GM23338 (cell line): ENCODE measurements around the gene RABIF. TPM values are rescaled to one million over a fixed set of nuclear protein-coding genes. Genes with fewer than 3 reads are reported as not detected.

Experiments
- ATAC-seq: fragments of 200-7000 bp; cut with Tn5 transposase; 3 replicates; pipeline ENCODE4 v1.9.1; 2020
- DNase-seq: peaks from one replicate; pipeline ENCODE4 v3.0.0-alpha.2; 2015; ENCODE audit warnings: low spot score
- H2AFZ ChIP-seq: fragments of 200-600 bp; sonication (generic); 2 replicates; pipeline ENCODE4 v1.8.0; 2016; ENCODE audit warnings: antibody characterized with exemption, mild to moderate bottlenecking, moderate library complexity
- H3F3A ChIP-seq: fragments of 200-600 bp; sonication (generic); replicated peaks from 2 replicates; pipeline ENCODE4 v1.8.0; 2017; ENCODE audit warnings: antibody characterized with exemption, mixed run types, low read depth
- H3K27ac ChIP-seq: fragments of 200-600 bp; sonication (generic); 2 replicates; pipeline ENCODE4 v1.6.1; 2016; ENCODE audit warnings: low read depth
- H3K27me3 ChIP-seq: fragments of 200-600 bp; sonication (generic); 2 replicates; pipeline ENCODE4 v1.8.0; 2016; ENCODE audit warnings: mild to moderate bottlenecking, mixed run types, moderate library complexity; ENCODE audit not compliant: insufficient read depth
- H3K36me3 ChIP-seq: fragments of 200-600 bp; sonication (generic); 2 replicates; pipeline ENCODE4 v1.8.0; 2016; ENCODE audit warnings: mild to moderate bottlenecking; ENCODE audit not compliant: insufficient read depth
- H3K4me1 ChIP-seq: fragments of 200-600 bp; sonication (generic); 2 replicates; pipeline ENCODE4 v1.8.0; 2016; ENCODE audit warnings: mild to moderate bottlenecking, moderate library complexity; ENCODE audit not compliant: insufficient read depth
- H3K4me2 ChIP-seq: fragments of 200-600 bp; sonication (generic); 2 replicates; pipeline ENCODE4 v1.7.1; 2017; ENCODE audit warnings: mixed run types
- H3K4me3 ChIP-seq: fragments of 200-600 bp; sonication (generic); 2 replicates; pipeline ENCODE4 v1.6.1; 2016; ENCODE audit warnings: mixed run types
- H3K79me2 ChIP-seq: fragments of 200-600 bp; sonication (generic); replicated peaks from 2 replicates; pipeline ENCODE4 v1.8.0; 2017; ENCODE audit warnings: mild to moderate bottlenecking; ENCODE audit not compliant: insufficient read depth
- H3K9me2 ChIP-seq: fragments of 200-600 bp; sonication (generic); 2 replicates; pipeline ENCODE4 v1.8.0; 2017; ENCODE audit not compliant: insufficient read depth
- H4K20me1 ChIP-seq: fragments of 200-600 bp; sonication (generic); replicated peaks from 2 replicates; pipeline ENCODE4 v1.8.0; 2017; ENCODE audit warnings: mild to moderate bottlenecking; ENCODE audit not compliant: insufficient read depth
- H3K27ac Mint-ChIP-seq: 2 replicates; pipeline ENCODE4 v1.8.0; 2020; ENCODE audit warnings: inconsistent platforms, mild to moderate bottlenecking, moderate library complexity, mixed read lengths
- H3K27me3 Mint-ChIP-seq: 3 replicates; pipeline ENCODE4 v1.8.0; 2022; ENCODE audit warnings: low read depth, mild to moderate bottlenecking, moderate library complexity, mixed read lengths, inconsistent platforms; ENCODE audit not compliant: insufficient read depth, poor library complexity
- H3K36me3 Mint-ChIP-seq: 3 replicates; pipeline ENCODE4 v1.8.0; 2021; ENCODE audit warnings: low read depth, mild to moderate bottlenecking, inconsistent platforms, moderate library complexity, mixed read lengths
- H3K4me1 Mint-ChIP-seq: 3 replicates; pipeline ENCODE4 v1.8.0; 2020; ENCODE audit warnings: mild to moderate bottlenecking, inconsistent platforms, mixed read lengths
- H3K4me3 Mint-ChIP-seq: 3 replicates; pipeline ENCODE4 v1.8.0; 2021; ENCODE audit warnings: moderate library complexity, mild to moderate bottlenecking, inconsistent platforms, mixed read lengths
- H3K9me3 Mint-ChIP-seq: 3 replicates; pipeline ENCODE4 v1.8.0; 2020; ENCODE audit warnings: moderate library complexity, mild to moderate bottlenecking, inconsistent platforms, mixed read lengths
- CREB1 ChIP-seq: fragments of 250-450 bp; sonication (Bioruptor Pico); IDR thresholded peaks from 2 replicates; pipeline ENCODE4 v1.5.0; 2020; ENCODE audit warnings: low read depth, mild to moderate bottlenecking, moderate library complexity
- CTCF ChIP-seq, 2 experiments: fragments of 200-600 bp in 1 of 2; sonication (generic) in 1 of 2; conservative IDR thresholded peaks; 2 replicates each; pipeline versions ENCODE4 v1.5.1 to v1.6.1; 2016 to 2017; ENCODE audit warnings: antibody characterized with exemption in 2 of 2, low read depth in 2 of 2, mild to moderate bottlenecking in 2 of 2, moderate library complexity in 1 of 2
- EZH2 ChIP-seq: fragments of 200-600 bp; sonication (generic); IDR thresholded peaks from one replicate; pipeline ENCODE4 v1.8.0; 2017; ENCODE audit warnings: antibody characterized with exemption, mild to moderate bottlenecking, low read depth; ENCODE audit not compliant: unreplicated experiment
- EZH2phosphoT487 ChIP-seq: fragments of 200-600 bp; sonication (generic); IDR thresholded peaks from one replicate; pipeline ENCODE4 v1.8.1; 2018; ENCODE audit warnings: antibody characterized with exemption; ENCODE audit not compliant: unreplicated experiment
- JUNB ChIP-seq: IDR thresholded peaks from one replicate; pipeline ENCODE4 v1.6.1; 2016; ENCODE audit warnings: antibody characterized with exemption; ENCODE audit not compliant: unreplicated experiment
- NANOG ChIP-seq: IDR thresholded peaks from 2 replicates; pipeline ENCODE4 v1.6.1; 2016; ENCODE audit warnings: antibody characterized with exemption, borderline replicate concordance
- STAT1 ChIP-seq: IDR thresholded peaks from one replicate; pipeline ENCODE4 v1.6.1; 2016; ENCODE audit warnings: antibody characterized with exemption; ENCODE audit not compliant: unreplicated experiment
- ZNF114 ChIP-seq: fragments of 250-450 bp; sonication (Bioruptor Pico); IDR thresholded peaks from 2 replicates; pipeline ENCODE4 v1.5.0; 2020; ENCODE audit warnings: mild to moderate bottlenecking, moderate library complexity
- ZNF331 ChIP-seq: fragments of 250-450 bp; sonication (Bioruptor Pico); IDR thresholded peaks from 2 replicates; pipeline ENCODE4 v1.5.0; 2020; ENCODE audit warnings: low read depth, mild to moderate bottlenecking, moderate library complexity
- ZNF462 ChIP-seq: fragments of 250-450 bp; sonication (Bioruptor Pico); IDR thresholded peaks from 2 replicates; pipeline ENCODE4 v1.5.0; 2020; ENCODE audit warnings: mild to moderate bottlenecking, moderate library complexity
- polyA plus RNA-seq: library from polyadenylated mRNA; unstranded; fragments of >200 nt; fragmentation: Nextera tagmentation; extraction: Ambion mirVana; gene quantifications from 2 replicates; pipeline ENCODE4 v1.2.1, GENCODE V29; 2016
- total RNA-seq: library from RNA; depleted of rRNA; stranded (reverse); fragments of >200 nt; shearing (Covaris generic); gene quantifications from 2 replicates; pipeline ENCODE4 v1.2.3, GENCODE V29; 2014
- TF ChIP-seq, protein P1 (sequence below): IDR thresholded peaks from 2 replicates; pipeline ENCODE4 v1.6.1; 2016; ENCODE audit warnings: antibody characterized with exemption
- TF ChIP-seq, protein P2 (sequence below): IDR thresholded peaks from one replicate; pipeline ENCODE4 v1.6.1; 2018; ENCODE audit warnings: antibody characterized with exemption; ENCODE audit not compliant: unreplicated experiment

Gene RABIF
- total and polyA plus RNA-seq, 2 experiments from 2014 or later = 4.9 to 7.6 TPM

- TF ChIP-seq ZNF114 = no peak
- TF ChIP-seq CTCF (conservative IDR thresholded peaks at IDR 0.05; ENCODE audit: low read depth in 2 of 2) = no peak
- TF ChIP-seq CREB1 (CRISPR knock-in tag) = no peak
- TF ChIP-seq JUNB = no peak
- TF ChIP-seq, protein P1, sequence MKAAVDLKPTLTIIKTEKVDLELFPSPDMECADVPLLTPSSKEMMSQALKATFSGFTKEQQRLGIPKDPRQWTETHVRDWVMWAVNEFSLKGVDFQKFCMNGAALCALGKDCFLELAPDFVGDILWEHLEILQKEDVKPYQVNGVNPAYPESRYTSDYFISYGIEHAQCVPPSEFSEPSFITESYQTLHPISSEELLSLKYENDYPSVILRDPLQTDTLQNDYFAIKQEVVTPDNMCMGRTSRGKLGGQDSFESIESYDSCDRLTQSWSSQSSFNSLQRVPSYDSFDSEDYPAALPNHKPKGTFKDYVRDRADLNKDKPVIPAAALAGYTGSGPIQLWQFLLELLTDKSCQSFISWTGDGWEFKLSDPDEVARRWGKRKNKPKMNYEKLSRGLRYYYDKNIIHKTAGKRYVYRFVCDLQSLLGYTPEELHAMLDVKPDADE = no peak
These were observed 1.4 kb upstream of the RABIF start (continued) for GRCh38 chr1:202890392-202890791.

DNA sequence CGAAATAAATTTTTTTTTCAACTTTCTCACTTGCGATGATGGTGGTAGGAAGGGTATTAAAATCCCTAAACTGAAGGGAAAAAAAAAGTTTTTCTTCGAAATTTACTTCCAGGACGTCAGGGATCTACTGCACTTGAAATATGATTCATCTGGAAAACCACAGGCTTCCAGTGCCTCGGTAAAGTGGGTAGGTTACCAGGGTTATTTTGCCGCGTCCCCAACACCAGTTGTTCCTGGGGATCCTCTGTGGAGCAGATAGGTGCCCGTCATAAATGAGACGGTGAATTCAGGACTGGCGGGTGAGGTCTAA lies 773 bp downstream of the RABIF start:
- Histone ChIP-seq H3K4me2 (peak overlapping the region; percentile 77), H3K36me3 (no peaks in the 10 kb centered on the region; the same call in 1 of the 2 replicates), H3K9me2 (no peaks in the 10 kb centered on the region), H3K79me2 (0 out of 2 replicates have a peak, but pooled peaks cover 7% of the 10 kb centered on the region), H3K27ac (peak overlapping the region; percentile 70), H3K4me1 (peaks cover 14% of the 10 kb centered on the region), H3K27me3 (no peaks in the 10 kb centered on the region), H2AFZ (peak overlapping the region; percentile 96), H3F3A (peaks cover 12% of the 10 kb centered on the region; the same call in 1 of the 2 replicates), H3K4me3 (peak overlapping the region; percentile 76), H4K20me1 (no peaks in the 10 kb centered on the region; the same call in 1 of the 2 replicates)
- Mint-ChIP-seq H3K36me3 (peaks cover 12% of the 10 kb centered on the region; the same call in 2 of the 3 replicates), H3K4me1 (peaks cover 19% of the 10 kb centered on the region), H3K4me3 (peak overlapping the region; percentile 95), H3K27ac (peak overlapping the region; percentile 96), H3K27me3 (peaks cover 9% of the 10 kb centered on the region), H3K9me3 (no peaks in the 10 kb centered on the region)
- ATAC-seq (no peak), DNase-seq (no peak)
- TF ChIP-seq STAT1 = no peak
- no peak for TF ChIP-seq ZNF462 (CRISPR knock-in tag)
- TF ChIP-seq NANOG = no peak
- TF ChIP-seq EZH2phosphoT487 = no peak
- TF ChIP-seq, protein P1 = no peak
- no peak for TF ChIP-seq CREB1 (CRISPR knock-in tag)
- no peak for TF ChIP-seq EZH2
- TF ChIP-seq, protein P2, sequence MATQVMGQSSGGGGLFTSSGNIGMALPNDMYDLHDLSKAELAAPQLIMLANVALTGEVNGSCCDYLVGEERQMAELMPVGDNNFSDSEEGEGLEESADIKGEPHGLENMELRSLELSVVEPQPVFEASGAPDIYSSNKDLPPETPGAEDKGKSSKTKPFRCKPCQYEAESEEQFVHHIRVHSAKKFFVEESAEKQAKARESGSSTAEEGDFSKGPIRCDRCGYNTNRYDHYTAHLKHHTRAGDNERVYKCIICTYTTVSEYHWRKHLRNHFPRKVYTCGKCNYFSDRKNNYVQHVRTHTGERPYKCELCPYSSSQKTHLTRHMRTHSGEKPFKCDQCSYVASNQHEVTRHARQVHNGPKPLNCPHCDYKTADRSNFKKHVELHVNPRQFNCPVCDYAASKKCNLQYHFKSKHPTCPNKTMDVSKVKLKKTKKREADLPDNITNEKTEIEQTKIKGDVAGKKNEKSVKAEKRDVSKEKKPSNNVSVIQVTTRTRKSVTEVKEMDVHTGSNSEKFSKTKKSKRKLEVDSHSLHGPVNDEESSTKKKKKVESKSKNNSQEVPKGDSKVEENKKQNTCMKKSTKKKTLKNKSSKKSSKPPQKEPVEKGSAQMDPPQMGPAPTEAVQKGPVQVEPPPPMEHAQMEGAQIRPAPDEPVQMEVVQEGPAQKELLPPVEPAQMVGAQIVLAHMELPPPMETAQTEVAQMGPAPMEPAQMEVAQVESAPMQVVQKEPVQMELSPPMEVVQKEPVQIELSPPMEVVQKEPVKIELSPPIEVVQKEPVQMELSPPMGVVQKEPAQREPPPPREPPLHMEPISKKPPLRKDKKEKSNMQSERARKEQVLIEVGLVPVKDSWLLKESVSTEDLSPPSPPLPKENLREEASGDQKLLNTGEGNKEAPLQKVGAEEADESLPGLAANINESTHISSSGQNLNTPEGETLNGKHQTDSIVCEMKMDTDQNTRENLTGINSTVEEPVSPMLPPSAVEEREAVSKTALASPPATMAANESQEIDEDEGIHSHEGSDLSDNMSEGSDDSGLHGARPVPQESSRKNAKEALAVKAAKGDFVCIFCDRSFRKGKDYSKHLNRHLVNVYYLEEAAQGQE = no peak
- TF ChIP-seq ZNF331 = no peak
